GM18870 (cell line): ENCODE results near the gene VILL.

ENCODE experiments used
- ATAC-seq: cut with Tn5 transposase; IDR thresholded peaks from one replicate; pipeline ENCODE4 v1.9.1; 2021; ENCODE audit warnings: moderate library complexity; ENCODE audit not compliant: unreplicated experiment

VILL gene

DNA sequence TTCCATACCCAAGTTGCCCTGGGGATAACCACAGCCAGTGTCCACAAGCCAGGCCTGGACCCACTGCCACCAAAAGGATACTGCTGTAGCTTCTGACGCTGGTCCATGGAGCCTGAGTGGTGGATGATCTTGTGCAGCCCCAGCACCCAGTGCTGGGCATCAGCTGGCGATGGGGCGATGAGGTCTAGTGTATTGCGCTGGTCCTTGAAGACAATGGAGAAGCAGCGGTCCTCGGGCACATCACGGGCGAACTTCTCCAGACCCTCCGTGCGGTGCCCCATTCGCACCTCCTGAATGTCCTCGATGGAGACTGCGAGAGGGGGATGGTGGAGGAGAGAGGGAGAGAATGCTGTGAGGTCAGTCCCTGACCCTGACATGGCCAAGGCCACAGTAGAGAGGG lies 25.8 kb downstream of the VILL start:
- no peak for ATAC-seq

DNA sequence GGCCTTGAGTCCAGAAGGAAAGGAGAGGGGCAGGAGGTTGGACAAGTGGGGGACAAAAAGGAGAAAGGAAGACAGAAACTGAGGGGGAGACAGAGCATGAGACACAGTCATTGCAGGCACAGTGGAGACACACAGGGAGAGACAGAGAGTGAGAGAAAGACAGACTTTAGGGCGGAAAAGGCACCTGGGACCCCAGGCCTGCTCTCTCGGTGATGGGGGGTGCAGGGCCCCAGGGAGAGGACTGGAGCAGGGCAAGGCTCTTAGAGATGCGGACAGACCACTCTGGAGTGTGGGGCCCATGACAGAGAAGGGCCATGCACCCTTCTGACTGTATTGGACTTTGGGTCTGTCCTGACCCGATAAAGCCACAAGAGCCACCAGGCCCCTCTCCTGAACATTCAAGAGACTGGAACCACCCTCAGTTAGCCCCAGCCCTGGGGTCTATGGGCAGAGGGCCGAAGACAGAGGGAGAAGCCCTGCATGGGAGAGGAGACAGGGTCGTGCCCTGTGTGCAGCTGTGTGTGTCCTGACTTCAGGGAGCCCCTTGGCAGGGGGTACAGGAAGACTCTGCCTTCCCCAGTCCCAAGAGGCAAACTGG lies 26.4 kb downstream of the VILL start:
- ATAC-seq, result no peak

DNA sequence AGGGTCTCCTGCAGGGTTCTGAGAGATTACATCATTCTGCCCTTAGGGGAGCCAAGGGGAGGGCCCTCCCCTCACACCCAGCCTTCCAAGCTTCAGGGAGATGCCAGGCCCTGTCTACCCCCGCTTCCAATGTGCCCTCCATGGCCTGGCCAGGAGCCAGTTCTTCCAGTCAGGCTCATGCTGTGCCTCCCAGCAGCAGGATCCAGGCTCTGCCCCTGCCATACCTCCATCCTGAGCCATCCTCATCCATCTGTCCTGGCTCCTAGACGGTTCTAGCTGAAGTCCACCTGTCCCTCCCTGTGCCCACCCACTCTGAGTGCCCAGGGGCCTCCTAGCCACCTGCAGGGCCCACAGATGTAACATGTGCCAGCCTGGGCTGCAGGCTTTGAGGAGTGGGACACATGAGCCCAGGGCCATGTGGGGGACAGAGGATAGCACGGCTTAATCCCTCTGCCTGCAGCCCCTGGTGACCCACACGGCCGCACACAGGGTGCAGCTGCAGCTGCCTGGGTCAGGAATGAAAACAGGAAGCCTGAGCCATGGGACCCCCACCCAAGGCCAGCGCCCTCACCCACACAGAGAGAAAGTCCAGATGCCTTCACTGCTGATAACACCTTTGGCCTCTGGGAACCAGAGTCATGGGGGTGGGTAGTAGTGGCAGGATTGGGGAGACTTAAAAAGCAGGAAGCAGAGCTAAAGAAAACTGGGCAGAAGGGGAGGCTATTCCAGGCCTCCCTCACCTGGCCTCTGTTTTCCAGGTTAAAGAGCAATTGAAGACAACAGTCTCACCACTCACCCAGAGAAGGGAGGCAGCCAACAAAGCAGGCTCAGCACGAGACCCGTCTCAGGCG lies 27.1 kb downstream of the VILL start:
- ATAC-seq, result no peak

DNA sequence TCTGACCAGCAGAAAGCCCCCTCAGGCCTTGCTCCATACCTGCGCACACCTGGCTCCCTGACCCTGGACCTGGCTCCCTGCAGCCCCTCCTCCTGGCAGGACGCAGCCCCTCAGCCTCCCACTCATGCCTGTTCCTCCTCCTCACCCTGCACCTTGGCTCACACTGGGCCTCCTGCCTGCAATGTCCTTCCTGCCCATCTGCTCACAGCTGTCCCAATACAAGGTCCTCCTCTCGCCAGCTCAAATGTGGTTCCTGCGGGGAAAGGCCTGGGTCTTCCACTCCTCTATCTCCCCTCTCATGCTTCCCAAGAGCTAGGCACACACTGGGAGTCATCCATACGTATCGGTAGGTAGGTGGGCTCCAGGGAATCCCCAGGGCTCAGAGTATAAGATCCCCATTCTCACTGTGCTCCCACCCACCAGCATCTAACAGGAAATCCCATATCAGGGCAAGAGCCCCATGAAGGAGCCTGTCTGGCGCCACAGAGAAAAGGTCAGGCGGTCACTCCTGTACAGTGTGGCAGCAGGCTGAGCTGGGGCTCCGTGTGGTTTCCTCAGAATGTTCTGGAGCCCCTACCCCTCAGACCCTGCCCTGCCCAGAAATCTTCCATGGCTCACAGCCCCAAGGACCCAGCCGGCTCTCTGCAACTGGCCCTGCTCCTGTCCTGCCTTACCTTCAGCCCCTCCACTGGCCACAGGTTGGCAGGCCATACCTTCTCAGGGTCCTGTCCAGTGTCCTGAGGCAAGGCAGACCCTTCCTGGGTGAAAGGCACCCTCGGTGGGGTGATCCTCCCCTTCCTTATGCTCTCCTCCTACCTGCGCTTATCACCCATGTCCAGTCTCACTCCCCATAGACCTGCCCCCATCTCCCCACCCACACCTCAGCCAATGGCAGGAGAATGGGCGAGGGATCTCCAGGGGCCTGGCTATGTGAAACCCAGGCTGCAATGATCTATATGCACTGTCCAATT lies 28.0 kb downstream of the VILL start:
- no peak for ATAC-seq

DNA sequence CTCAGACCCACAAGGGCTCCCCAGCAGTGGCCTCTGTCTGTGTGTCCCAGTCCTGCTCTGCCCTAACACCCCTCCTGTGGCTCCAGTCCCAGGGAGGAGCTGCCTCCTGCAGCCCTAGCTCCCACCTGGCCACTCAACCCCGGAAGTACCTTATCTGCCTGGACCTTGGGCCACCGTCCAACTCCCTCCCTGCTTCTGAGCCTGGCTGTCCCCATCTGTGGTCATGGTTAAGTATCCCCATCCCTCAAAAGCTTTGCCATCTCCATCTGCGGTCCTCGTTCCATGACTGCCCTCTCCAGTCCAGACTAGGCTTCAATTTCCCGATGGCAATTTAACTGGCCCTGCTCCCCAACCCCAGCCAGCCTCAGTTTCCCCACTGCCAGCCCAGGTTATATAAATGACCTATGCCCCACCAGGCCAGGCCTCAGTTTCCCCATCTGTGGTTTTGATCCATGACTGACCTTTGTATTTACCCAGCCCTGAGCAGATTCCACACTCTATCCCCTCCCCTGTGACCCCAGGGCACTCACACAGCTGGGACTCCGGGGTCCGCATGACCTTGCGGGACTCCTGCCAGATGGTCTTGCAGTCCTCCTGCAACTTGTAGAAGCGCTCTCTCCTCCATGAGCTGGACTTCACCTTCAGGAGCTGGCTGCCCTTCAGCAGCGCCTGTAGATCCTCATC lies 29.2 kb downstream of the VILL start:
- no peak for ATAC-seq

DNA sequence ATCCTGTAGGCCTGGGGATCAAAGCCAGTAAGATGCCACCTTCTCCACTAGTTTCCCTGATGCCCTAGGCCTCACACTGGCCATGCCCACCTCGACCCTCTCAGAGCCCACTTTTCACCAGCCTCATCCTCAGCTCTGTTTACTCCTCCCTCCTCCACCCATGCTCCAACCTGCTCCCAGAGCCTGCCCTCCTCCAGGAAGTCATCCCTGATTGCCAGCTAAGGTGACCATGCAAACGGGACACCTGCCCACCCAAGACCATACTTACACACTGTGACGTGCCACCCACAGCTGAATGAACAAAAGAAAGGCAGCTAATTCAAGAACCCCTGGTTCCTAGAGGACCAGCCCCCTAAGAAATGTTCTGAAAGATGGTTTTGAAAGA lies 29.7 kb downstream of the VILL start:
- no peak for ATAC-seq

DNA sequence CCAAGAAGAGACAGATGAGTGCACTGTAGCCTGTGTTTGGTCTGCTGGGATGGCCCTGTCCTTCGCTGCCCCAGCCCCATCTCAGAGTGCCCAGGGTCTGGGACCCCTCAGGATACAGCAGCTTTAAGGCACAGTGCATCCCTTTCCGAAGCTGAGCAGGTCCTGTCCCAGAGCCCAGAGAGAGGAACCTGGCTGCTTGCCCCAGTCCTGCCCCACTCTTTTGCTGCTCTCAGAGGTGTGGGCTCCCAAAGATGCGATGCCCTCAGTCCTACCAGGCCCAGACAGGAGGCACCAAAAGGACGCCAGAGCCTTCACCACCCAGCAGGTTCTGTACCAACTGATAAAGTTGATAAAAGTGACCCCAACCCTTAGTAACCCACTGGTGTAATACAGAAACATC lies 30.6 kb downstream of the VILL start:
- ATAC-seq, result no peak

DNA sequence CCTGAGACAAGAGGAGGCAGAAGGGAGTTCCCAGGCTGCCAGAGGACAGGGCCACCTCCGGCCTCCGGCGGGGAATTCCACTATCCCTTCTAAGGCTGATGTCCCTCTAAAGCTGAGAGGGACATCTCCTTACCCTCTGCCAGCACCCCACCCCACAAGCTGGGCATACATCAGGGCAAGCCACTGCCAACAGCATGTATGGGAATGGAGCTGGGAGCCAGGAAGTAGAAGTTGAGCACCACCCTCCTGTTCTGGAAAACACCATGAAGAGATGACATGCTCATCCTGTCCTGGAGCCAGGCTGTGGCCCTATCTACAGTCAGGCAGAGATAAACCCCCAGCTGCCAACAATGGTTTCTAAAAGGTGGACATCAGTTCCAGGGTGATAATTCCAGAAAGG lies 31.7 kb downstream of the VILL start:
- no peak for ATAC-seq

DNA sequence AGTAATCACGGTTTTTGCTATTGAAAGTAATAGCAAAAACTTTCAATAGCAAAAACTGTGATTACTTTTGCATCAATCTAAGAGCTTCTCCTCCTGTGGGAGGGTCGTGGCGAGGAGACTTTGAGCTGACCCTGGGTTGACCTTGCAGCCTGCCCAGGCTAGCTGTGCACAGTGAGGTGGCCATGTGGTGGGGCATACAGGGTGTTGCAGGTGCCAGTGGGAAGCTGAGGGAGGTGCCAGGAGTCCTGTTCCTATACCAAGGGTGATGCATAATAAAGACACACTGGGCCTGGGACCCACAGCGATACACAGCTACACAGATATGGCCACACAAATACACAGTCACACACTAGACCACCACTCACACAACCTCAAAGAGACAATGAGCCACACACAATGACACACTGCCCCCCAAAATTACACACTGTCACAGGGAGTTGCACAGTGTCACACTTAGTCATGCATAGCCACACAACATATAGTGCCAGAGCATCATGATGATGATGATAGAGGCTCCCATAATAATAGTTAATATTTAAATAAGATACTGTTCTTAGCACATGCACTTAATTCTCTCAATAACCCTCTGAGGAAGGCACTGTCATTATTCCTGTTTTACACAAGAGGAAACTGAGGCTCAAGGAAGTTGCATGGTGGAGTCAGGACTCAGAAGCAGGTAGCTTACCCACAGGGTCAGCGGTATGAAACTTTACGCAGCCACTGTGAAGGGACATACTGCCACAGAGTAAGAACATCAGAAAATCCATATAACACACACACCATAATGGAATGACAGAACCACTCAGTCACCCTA lies 32.5 kb downstream of the VILL start:
- ATAC-seq, result no peak

DNA sequence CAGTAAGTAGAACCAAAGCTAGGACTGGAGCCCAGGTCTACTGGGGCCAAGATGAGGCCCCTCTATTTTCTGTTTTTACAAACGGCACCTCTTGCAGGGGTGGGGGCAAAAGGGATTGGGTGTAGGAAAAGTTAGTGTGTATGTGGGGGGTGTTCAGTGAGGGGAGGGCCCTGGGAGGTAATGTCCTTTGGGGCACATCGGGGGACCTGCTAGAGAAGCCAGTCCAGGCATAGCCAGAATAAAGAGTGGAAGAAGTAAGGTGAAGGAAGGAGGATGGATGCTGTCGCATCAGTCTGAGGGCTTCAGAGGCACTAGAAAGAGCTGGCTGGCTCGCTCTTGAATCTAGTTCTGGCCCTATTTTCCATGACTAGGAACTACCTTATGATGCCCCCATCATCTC lies 36.3 kb downstream of the VILL start:
- no peak for ATAC-seq

DNA sequence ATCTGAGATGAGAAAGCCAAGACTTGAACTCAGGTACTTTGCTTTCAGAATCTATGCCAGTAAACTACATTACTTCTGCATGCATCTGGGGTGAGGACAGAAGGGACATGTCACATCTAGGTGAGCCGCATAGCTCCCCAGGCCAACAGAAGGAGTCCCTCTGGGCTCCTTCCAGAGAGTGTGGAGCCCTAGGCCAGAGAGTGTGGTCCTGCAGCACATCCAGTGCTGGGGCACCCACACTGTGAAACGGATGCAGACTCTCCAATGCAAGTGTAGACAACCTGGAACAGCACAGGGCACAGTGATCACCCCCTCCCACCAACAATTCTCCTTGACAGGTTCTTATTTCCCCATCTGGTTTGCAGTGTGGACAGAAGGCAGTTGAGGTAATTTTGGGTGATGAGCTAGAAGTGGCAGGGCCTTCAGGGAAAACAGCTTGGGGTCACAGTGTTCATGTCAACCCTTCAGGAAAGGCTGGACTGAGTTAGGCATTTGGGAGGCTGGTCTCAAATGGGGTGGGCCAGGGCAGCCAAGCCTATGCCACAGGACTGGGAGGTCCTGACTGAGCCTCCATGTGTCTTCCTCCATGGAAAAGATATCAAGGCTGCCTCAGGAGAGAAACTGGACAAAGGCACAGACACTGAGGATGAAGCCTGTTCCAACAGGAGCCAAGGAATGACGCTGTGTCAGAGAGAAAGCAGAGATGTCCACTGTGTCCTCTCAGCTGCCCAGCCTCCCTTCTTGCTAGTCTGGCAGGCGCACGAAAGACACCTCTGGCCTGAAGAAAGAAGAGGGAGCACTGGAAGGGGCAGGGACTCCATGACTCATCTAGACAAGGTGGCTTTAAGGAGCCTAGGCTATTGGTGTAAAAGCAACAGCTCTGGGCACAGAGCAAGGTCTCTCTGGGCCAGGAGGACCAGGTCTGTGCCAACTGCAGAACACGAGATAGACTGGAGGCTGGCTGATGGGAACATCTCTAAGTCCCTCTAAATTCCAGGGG lies 37.2 kb downstream of the VILL start:
- ATAC-seq, result no peak

DNA sequence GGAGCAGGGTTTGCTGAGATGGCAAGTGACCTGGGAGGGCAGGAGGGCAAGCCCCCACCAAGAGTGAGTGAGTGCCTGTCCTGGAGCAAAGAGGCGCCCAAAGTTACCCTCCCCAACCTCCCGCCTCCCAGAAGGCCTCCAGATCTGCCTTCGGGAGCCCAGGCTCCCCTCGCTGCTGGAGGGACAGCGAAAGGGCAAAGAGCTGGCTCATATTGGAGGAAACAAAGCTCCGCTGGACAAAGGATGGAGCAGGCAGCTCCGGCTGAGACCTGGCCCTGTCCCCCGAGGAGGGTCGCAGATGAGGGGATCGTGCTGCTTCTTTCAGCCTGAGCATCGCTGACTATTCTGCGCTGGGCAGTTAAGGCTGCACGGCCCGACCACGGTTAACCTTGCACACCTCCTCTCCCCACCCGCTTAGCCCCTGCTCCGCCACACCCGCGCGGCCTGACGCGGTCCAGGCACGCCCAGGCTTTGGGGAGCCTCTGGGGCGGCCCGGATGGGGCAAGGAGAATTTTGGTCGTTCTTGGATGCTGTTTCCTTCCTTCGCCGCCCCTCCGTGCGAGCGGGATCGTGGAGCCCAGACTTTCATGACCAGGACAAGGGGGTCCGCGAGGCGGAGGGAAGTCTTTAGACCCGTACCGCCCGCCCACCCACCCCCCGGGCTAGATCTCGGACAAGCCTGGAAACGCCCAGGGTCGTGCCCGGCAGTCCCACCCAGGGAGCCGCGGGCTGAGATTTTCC lies 38.2 kb downstream of the VILL start:
- ATAC-seq, result no peak

DNA sequence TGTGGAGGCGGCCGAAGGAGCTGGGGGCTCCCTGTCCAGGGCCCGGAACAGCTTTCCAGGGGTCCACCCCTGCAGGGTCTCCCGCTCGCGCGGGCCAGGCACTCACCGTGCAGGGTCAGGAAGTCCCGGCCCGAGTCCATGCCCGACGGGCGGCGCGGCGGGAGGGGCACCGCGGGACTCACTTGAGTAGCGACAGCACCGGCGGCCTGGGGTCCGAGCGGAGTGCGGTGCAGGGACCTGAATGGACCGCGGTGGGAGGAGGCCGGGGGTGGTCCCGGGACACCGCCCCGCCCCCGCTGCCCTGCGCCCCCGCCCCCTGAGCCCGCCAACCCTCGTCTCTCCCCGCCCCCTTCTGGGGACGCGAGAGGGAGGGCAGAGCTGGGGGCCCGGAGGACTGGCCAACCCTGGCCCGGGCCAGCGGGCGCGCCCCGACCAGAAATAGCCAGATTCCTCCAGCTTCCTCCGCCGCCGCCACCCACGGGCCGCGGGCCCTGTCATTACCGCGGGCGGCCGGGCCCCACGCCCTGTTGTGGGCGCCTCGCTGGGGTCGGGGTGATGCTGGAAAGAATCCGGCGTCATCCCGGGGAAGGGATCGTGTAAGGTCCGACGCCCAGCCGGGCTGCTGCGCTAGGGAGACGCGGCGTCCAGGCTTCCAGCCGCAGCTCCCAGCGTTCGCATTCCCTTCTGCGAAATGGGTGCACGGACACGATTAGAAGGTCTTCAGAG lies 39.0 kb downstream of the VILL start, which contains the start of gene PLCD1:
Gene PLCD1 (minus strand): TSS at position 243 of the 726 bp plus-strand sequence. CDS start 103 bp downstream, at position 140.
- no peak for ATAC-seq

DNA sequence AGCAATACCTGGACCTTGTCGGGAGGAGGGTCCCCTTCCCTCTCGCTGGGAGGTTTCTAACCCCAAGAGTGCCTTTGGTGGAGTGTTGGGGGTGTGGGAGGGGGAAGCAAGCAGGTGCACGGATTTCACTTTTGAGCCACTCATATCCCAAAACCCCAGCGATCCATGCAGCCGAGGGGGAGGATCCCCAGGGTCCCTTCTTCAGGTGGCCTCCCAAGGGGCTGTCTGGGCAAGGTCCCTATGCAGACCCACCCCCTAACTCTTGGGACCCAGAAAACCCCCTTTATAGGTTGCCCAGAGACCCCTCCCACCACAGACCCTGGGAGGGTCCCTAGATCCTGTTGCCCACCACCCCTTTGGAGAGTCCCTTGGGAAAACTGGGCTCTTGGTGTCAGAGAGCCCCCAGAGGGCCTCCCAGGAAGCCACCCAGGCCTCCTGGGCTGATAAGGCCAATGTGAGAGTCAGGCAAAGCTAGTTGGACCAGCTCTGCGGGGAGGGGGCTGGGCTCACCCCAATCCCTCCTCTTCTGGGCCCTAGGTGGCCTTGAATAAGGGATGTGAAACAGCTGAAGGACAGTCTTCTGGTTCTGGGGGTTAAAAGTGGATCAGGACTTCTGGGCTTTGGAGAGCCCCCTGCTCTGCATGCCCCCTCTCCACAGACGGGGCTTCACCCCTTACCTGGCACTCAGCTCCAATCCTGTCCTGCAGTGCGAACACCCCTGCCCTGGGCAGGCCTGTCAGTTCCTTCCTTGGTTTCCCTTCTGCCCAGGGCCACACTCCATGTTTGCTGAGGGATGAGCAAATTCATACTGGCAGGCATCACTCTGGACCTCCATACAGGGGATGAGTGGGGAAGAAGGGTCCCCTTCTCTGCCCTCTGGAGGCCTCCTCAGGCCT lies 39.8 kb downstream of the VILL start:
- no peak for ATAC-seq

DNA sequence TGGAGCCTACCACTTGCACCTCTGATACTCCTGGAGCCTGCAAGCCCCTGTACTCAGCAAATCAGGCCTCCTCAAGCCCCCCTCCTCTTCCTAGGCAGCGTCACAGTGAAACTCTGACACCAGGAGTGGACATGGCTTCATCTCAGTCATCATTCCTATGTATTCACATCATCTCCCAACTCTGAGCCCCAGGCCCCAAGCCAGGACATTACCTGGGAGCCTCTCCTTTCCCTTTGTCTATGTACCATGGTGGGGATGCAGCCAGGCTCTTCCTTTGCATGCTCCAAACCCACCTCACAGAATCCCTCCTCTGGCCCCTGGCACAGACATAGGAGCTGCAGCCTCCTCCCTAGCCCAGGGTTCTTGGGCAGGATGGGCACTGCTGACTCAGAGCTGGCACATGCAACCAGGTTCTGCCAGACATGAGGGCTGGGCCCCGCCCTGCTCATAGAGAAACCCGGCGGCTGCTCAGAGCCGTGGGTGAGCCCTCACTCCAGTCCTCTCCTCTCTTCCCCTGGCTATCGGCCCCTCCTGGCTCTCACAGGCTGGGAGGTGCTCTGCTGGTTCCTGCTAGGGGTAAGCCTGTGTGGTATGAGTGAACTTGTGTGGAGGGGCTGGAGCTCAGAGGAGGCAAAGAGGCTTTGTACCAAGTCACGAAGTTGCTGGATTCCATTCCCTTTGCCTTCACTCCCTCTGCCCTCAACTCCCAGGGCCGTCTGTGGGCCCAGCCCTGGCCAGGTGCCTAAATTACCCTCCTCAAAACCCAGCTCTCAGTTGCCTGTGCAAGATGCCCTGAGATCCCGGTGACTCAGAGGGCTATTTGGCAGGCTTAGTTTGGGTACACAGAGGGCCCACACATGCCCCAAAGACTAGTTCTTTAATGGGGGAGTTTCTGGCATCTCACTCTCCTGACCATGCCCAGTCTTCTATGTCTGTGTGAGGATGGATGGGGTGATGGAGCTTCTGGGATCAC lies 40.7 kb downstream of the VILL start:
- ATAC-seq, result no peak
